ENCODE measurements around the gene ZFP69. TPM values are rescaled to one million over a fixed set of nuclear protein-coding genes. Genes with fewer than 3 reads are reported as not detected.
A peak's percentile ranks its signal among the peaks of the same experiment; 100 is the strongest.

The ZFP69 gene
- total RNA-seq, result 1 to 10 TPM; 2.0 to 6.1 (median 4.2) TPM

GRCh38 chr1:40476924-40477677, at the start of gene ZFP69:
TSS of gene ZFP69 (plus strand) at chr1:40477290. CDS start at chr1:40479362, 2,072 bp downstream.
- peak; percentile 90 for ATAC-seq
- peaks cover 0 to 37% (median 0%) of the 10 kb centered on the region in 3 donors for H3K9me3 ChIP-seq
- 2% methylated on average over 18 of the region's 65 CpGs; no CpG with 5 or more reads in 1 of the 2 donors for WGBS, 2 donors (ENCODE audit: low coverage in 1 of 2)
- peak within 1 kb of the TSS; percentile 55 to 90 for H3K4me3 ChIP-seq
- H3K36me3 ChIP-seq, result peaks cover 0 to 13% of the 10 kb centered on the region in 2 donors
- H3K4me1 ChIP-seq, result peaks cover 0 to 16% (median 0%) of the 10 kb centered on the region in 3 donors
- TF ChIP-seq POLR2AphosphoS5 (IDR thresholded peaks at IDR 0.05) (no peak), CTCF (IDR thresholded peaks at IDR 0.05) (peak in 2 of 4 experiments; percentile 13 to 37), POLR2A (IDR thresholded peaks at IDR 0.05) (peak; percentile 49 to 54), EP300 (IDR thresholded peaks at IDR 0.05) (no peak)
- H3K27me3 ChIP-seq, result no peaks in the 10 kb centered on the region
- H3K27ac ChIP-seq, result peak within 1 kb of the TSS; percentile 7 to 84 (median 76)

- no peaks in the 10 kb centered on the region for H3K9me3 ChIP-seq
- H3K4me3 ChIP-seq, result no peak overlapping the region
- TF ChIP-seq CTCF (IDR thresholded peaks at IDR 0.05) (no peak), POLR2AphosphoS5 (IDR thresholded peaks at IDR 0.05) (no peak), EP300 (IDR thresholded peaks at IDR 0.05) (no peak), POLR2A (IDR thresholded peaks at IDR 0.05) (no peak)
- no peak for ATAC-seq
- H3K36me3 ChIP-seq, result no peaks in the 10 kb centered on the region
- no peaks in the 10 kb centered on the region for H3K4me1 ChIP-seq
- no peak overlapping the region for H3K27ac ChIP-seq
- no peaks in the 10 kb centered on the region for H3K27me3 ChIP-seq
Observed at GRCh38 chr1:40431385-40431784, 45.7 kb upstream of the ZFP69 start.

- no peak for ATAC-seq
Observed at GRCh38 chr1:40432644-40433390, 44.3 kb upstream of the ZFP69 start.

GRCh38 chr1:40435471-40435870, 41.6 kb upstream of the ZFP69 start:
- no peaks in the 10 kb centered on the region for H3K9me3 ChIP-seq
- ATAC-seq, result no peak
- H3K4me3 ChIP-seq, result no peak overlapping the region
- no peaks in the 10 kb centered on the region for H3K36me3 ChIP-seq
- no peak overlapping the region for H3K27ac ChIP-seq
- TF ChIP-seq POLR2A (IDR thresholded peaks at IDR 0.05), result no peak
- TF ChIP-seq EP300 (IDR thresholded peaks at IDR 0.05), result no peak
- TF ChIP-seq POLR2AphosphoS5 (IDR thresholded peaks at IDR 0.05), result no peak
- TF ChIP-seq CTCF (IDR thresholded peaks at IDR 0.05), result no peak
- no peaks in the 10 kb centered on the region for H3K27me3 ChIP-seq
- 45% methylated on average over 2 of the region's 5 CpGs; no CpG with 5 or more reads in 1 of the 2 donors for WGBS, 2 donors (ENCODE audit: low coverage in 1 of 2)
- no peaks in the 10 kb centered on the region for H3K4me1 ChIP-seq

More at GRCh38 chr1:40432644-40433390, 44.3 kb upstream of the ZFP69 start:
- Histone ChIP-seq H3K36me3 (no peaks in the 10 kb centered on the region), H3K27me3 (no peaks in the 10 kb centered on the region), H3K4me1 (no peaks in the 10 kb centered on the region), H3K9me3 (no peaks in the 10 kb centered on the region), H3K4me3 (no peak overlapping the region), H3K27ac (no peak overlapping the region)
- WGBS, 2 donors (ENCODE audit: low coverage in 1 of 2), result 58 to 74% methylated on average over 3 of the region's 3 CpGs
- TF ChIP-seq EP300 (IDR thresholded peaks at IDR 0.05) (no peak), CTCF (IDR thresholded peaks at IDR 0.05) (no peak), POLR2A (IDR thresholded peaks at IDR 0.05) (no peak), POLR2AphosphoS5 (IDR thresholded peaks at IDR 0.05) (no peak)

Data from gastroesophageal sphincter (tissue), 4 donors.